ENCODE results near the gene PDZRN4. TPM values are rescaled to one million over a fixed set of nuclear protein-coding genes. Genes with fewer than 3 reads are reported as not detected.
A peak's percentile ranks its signal among the peaks of the same experiment; 100 is the strongest.

The PDZRN4 gene
- total and polyA plus RNA-seq, 2 experiments from 2014 or later = 0.90 TPM; not detected in 1

DNA sequence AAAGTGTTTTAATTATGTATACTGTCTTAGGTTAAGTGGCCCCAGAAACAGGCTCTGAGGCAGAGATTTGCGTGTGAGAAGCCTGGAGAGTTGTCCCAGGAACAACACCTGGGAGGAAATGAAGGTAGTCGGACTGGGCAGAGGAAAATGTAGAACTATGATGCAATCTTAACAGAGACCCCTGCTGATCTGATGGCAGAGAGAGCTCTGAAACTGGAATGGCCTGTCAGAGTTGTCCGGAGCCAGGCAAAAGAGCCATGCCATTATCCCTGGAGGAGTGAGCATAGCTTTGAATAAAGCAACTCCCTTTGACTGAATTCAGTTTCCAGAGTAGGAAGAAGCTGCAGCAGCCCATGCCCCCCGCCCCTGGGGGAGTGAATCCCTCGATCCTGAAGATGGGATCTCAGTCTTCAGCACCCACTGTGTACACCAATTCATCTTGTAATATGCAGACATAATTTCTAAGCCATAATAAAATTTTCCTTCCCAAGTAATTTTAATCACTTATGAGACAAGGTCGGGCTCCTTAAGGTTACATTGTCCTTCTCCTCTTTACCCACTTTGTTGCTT, 264.8 kb downstream of the PDZRN4 start:
- H3K79me2 ChIP-seq (replicated peaks; ENCODE audit: insufficient read depth) = no peaks in the 10 kb centered on the region
- no peaks in the 10 kb centered on the region for H3F3A ChIP-seq (replicated peaks; ENCODE audit: low read depth)
- TF ChIP-seq, protein P1, sequence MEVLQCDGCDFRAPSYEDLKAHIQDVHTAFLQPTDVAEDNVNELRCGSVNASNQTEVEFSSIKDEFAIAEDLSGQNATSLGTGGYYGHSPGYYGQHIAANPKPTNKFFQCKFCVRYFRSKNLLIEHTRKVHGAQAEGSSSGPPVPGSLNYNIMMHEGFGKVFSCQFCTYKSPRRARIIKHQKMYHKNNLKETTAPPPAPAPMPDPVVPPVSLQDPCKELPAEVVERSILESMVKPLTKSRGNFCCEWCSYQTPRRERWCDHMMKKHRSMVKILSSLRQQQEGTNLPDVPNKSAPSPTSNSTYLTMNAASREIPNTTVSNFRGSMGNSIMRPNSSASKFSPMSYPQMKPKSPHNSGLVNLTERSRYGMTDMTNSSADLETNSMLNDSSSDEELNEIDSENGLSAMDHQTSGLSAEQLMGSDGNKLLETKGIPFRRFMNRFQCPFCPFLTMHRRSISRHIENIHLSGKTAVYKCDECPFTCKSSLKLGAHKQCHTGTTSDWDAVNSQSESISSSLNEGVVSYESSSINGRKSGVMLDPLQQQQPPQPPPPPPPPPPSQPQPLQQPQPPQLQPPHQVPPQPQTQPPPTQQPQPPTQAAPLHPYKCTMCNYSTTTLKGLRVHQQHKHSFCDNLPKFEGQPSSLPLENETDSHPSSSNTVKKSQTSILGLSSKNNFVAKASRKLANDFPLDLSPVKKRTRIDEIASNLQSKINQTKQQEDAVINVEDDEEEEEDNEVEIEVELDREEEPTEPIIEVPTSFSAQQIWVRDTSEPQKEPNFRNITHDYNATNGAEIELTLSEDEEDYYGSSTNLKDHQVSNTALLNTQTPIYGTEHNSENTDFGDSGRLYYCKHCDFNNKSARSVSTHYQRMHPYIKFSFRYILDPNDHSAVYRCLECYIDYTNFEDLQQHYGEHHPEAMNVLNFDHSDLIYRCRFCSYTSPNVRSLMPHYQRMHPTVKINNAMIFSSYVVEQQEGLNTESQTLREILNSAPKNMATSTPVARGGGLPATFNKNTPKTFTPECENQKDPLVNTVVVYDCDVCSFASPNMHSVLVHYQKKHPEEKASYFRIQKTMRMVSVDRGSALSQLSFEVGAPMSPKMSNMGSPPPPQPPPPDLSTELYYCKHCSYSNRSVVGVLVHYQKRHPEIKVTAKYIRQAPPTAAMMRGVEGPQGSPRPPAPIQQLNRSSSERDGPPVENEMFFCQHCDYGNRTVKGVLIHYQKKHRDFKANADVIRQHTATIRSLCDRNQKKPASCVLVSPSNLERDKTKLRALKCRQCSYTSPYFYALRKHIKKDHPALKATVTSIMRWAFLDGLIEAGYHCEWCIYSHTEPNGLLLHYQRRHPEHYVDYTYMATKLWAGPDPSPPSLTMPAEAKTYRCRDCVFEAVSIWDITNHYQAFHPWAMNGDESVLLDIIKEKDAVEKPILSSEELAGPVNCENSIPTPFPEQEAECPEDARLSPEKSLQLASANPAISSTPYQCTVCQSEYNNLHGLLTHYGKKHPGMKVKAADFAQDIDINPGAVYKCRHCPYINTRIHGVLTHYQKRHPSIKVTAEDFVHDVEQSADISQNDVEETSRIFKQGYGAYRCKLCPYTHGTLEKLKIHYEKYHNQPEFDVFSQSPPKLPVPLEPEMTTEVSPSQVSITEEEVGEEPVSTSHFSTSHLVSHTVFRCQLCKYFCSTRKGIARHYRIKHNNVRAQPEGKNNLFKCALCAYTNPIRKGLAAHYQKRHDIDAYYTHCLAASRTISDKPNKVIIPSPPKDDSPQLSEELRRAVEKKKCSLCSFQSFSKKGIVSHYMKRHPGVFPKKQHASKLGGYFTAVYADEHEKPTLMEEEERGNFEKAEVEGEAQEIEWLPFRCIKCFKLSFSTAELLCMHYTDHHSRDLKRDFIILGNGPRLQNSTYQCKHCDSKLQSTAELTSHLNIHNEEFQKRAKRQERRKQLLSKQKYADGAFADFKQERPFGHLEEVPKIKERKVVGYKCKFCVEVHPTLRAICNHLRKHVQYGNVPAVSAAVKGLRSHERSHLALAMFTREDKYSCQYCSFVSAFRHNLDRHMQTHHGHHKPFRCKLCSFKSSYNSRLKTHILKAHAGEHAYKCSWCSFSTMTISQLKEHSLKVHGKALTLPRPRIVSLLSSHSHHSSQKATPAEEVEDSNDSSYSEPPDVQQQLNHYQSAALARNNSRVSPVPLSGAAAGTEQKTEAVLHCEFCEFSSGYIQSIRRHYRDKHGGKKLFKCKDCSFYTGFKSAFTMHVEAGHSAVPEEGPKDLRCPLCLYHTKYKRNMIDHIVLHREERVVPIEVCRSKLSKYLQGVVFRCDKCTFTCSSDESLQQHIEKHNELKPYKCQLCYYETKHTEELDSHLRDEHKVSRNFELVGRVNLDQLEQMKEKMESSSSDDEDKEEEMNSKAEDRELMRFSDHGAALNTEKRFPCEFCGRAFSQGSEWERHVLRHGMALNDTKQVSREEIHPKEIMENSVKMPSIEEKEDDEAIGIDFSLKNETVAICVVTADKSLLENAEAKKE (CRISPR knock-in tag; IDR thresholded peaks at IDR 0.05) = no peak
- TF ChIP-seq ZNF331 (CRISPR knock-in tag; IDR thresholded peaks at IDR 0.05; ENCODE audit: low read depth) (no peak), ZNF114 (CRISPR knock-in tag; IDR thresholded peaks at IDR 0.05) (no peak), CTCF (conservative IDR thresholded peaks at IDR 0.05; ENCODE audit: low read depth in 2 of 2) (no peak), EZH2 (IDR thresholded peaks at IDR 0.05; ENCODE audit: low read depth, unreplicated experiment) (no peak), JUNB (IDR thresholded peaks at IDR 0.05; ENCODE audit: unreplicated experiment) (no peak), STAT1 (IDR thresholded peaks at IDR 0.05; ENCODE audit: unreplicated experiment) (no peak), EZH2phosphoT487 (IDR thresholded peaks at IDR 0.05; ENCODE audit: unreplicated experiment) (no peak), NANOG (IDR thresholded peaks at IDR 0.05; ENCODE audit: borderline replicate concordance) (no peak), POLR2AphosphoS5 (IDR thresholded peaks at IDR 0.05; ENCODE audit: low read depth) (no peak), CREB1 (CRISPR knock-in tag; IDR thresholded peaks at IDR 0.05; ENCODE audit: low read depth) (no peak)
- TF ChIP-seq, protein P2, sequence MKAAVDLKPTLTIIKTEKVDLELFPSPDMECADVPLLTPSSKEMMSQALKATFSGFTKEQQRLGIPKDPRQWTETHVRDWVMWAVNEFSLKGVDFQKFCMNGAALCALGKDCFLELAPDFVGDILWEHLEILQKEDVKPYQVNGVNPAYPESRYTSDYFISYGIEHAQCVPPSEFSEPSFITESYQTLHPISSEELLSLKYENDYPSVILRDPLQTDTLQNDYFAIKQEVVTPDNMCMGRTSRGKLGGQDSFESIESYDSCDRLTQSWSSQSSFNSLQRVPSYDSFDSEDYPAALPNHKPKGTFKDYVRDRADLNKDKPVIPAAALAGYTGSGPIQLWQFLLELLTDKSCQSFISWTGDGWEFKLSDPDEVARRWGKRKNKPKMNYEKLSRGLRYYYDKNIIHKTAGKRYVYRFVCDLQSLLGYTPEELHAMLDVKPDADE (IDR thresholded peaks at IDR 0.05) = no peak
- TF ChIP-seq, protein P3, sequence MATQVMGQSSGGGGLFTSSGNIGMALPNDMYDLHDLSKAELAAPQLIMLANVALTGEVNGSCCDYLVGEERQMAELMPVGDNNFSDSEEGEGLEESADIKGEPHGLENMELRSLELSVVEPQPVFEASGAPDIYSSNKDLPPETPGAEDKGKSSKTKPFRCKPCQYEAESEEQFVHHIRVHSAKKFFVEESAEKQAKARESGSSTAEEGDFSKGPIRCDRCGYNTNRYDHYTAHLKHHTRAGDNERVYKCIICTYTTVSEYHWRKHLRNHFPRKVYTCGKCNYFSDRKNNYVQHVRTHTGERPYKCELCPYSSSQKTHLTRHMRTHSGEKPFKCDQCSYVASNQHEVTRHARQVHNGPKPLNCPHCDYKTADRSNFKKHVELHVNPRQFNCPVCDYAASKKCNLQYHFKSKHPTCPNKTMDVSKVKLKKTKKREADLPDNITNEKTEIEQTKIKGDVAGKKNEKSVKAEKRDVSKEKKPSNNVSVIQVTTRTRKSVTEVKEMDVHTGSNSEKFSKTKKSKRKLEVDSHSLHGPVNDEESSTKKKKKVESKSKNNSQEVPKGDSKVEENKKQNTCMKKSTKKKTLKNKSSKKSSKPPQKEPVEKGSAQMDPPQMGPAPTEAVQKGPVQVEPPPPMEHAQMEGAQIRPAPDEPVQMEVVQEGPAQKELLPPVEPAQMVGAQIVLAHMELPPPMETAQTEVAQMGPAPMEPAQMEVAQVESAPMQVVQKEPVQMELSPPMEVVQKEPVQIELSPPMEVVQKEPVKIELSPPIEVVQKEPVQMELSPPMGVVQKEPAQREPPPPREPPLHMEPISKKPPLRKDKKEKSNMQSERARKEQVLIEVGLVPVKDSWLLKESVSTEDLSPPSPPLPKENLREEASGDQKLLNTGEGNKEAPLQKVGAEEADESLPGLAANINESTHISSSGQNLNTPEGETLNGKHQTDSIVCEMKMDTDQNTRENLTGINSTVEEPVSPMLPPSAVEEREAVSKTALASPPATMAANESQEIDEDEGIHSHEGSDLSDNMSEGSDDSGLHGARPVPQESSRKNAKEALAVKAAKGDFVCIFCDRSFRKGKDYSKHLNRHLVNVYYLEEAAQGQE (IDR thresholded peaks at IDR 0.05; ENCODE audit: unreplicated experiment) = no peak
- no peaks in the 10 kb centered on the region for H3K27me3 ChIP-seq (ENCODE audit: insufficient read depth)
- peak overlapping the region; percentile 63 for H2AFZ ChIP-seq
- no peak overlapping the region for H3K4me3 ChIP-seq
- DNase-seq (ENCODE audit: low spot score) = peak; percentile 17
- Mint-ChIP-seq H3K9me3 (no peaks in the 10 kb centered on the region), H3K36me3 (ENCODE audit: low read depth) (no peaks in the 10 kb centered on the region), H3K27ac (peak overlapping the region; percentile 19; the same call in 1 of the 2 replicates), H3K4me3 (no peak overlapping the region), H3K4me1 (peaks cover 11% of the 10 kb centered on the region), H3K27me3 (ENCODE audit: insufficient read depth, low read depth, poor library complexity) (peaks cover 2% of the 10 kb centered on the region)
- no peak overlapping the region for H3K4me2 ChIP-seq
- ATAC-seq = no peak
- no peaks in the 10 kb centered on the region; the same call in none of the 2 replicates for H3K9me2 ChIP-seq (ENCODE audit: insufficient read depth)
- H3K4me1 ChIP-seq (ENCODE audit: insufficient read depth) = peaks cover 6% of the 10 kb centered on the region; the same call in 1 of the 2 replicates
- H3K27ac ChIP-seq (ENCODE audit: low read depth) = no peak overlapping the region
- no peaks in the 10 kb centered on the region for H3K36me3 ChIP-seq (ENCODE audit: insufficient read depth)
- no peaks in the 10 kb centered on the region for H4K20me1 ChIP-seq (replicated peaks; ENCODE audit: insufficient read depth)
